Activated CD4-positive, CD25-positive, alpha-beta regulatory T cell treated with anti-CD3 and anti-CD28 coated beads, Interleukin-2, amount 50 U/mL, for 16 hours (primary cell): ENCODE measurements around the gene DNAI2.
"Not testable (repeated sequence)": the region's sequence is repeated elsewhere in the genome, so short reads cannot be mapped to it uniquely, and the experiment has no call there.

Source experiments
- DNase-seq: peaks from one replicate; pipeline ENCODE4 v3.0.0-alpha.2; 2020; ENCODE audit warnings: low read depth, low spot score

The DNAI2 gene

DNA sequence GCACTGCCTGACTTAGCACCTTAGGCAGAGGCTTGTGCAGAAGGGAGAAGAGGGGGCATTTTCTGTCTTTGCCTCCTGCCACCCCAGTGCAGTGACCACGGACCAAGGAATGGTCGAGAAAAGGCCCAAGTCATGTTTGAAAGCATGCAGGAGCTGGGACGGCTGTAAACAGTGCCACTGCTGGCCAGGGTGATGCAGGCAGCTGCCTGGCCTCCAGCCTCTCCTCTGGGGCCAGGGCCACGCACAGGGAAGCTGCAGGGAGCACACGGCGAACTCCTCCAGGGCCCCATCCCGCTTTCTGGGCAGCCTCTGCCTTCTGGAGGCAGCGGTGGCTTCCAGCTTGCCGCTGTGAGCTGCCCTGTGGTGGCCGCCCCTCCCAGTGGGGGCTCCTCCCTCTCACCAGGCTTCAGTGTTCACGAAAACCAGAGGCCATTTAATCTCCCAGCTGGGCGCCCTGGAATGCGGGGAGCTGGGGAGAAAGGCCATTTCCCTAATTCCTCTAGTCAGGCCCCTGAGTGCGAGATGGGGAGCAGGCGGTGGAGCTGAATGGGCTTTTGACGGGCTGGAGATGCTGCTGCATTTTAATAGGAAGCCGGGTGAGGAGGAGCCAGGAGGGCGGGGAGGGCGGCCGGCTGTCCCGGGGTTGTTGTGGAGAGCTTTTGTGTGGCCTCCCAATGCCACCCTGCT, 28.7 kb upstream of the DNAI2 start:
- no peak for DNase-seq

DNA sequence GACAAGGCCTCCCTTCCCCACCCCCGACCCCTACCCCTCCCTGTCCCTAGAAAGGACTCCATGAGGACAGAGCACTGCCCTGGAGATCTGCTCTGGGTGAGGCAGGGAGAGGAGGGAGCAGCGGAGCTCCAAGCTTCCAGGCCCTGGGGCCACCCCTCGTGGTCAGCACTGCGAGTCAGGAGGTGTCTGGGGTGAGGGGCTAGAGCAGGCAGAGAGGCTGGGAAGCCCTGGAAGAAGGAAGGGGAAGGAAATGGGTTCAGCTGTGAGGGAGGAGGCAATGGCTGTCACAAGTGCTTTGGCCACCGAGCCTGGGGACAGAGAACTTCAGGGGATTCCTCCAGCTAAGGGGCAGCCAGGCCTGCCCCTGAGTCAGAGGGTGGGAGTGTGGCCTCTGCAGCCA, 28.2 kb upstream of the DNAI2 start:
- no peak for DNase-seq

DNA sequence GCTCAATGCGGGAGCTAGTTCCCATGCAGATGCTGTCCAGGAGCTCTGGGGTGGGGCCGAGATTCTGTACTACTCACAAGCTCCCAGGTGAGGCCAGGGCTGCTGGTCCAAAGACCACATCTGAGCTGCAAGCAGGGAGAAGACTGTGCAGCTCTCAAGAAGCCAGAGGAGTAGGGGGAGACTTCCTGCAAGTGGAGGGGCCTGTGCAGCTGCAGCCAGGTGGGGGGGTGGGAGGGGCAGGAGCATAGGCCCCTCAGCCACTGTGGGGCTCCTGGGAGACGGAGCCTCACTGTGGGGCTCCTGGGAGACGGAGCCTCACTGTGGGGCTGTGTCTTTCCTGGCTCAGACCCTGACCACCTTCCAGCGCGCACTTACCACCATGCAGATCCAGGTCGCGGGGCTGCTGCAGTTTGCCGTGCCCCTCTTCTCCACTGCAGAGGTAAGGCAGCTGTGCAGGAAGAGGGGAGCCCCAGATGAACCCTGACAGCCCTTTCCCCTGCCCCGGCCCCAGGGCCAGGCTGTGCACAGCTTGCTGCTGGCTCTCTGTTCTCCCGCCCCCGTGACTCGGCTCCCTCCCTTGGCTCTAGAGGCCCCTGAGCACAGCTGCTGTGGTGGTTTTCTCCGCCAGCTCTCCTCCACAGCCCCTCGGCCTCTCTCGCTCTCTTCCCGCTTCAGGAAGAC, 24.3 kb upstream of the DNAI2 start:
- DNase-seq: no peak

DNA sequence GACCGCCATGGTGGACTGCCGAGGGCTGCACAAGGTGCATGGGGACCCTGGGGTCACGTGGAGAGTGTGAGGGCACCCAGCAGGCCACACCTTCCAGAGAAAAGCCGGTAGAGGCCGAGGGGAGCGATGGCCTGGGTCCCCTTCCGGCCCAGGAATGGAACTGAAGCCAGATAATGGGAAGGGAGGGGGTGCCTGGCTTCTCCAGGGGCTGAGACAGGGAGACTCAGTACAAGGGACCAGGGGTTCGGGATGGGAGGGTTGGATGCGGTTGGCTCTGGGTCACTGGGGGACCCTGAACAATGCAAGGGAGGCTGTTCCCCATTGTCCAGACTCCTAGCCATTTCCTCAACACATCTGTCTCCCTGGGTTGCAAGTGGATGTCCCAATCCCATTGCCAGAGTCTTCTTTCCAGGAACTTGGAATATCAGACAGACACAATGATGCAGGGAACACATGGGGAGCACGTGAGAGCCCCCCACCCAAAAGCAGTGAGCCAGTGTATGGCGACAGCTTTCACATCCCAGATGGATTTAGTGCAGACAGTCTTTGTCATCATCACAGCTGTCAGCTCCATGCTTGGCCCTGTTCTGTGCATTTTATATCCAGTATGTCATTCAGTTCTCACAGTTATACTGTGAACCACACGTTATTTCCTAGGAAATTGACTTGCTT, 23.6 kb upstream of the DNAI2 start:
- DNase-seq: no peak

GRCh38 chr17:74251051-74251450, 23.0 kb upstream of the DNAI2 start:
- DNase-seq: no peak

- DNase-seq: no peak
These were observed 22.5 kb upstream of the DNAI2 start for GRCh38 chr17:74251569-74251968.

DNA sequence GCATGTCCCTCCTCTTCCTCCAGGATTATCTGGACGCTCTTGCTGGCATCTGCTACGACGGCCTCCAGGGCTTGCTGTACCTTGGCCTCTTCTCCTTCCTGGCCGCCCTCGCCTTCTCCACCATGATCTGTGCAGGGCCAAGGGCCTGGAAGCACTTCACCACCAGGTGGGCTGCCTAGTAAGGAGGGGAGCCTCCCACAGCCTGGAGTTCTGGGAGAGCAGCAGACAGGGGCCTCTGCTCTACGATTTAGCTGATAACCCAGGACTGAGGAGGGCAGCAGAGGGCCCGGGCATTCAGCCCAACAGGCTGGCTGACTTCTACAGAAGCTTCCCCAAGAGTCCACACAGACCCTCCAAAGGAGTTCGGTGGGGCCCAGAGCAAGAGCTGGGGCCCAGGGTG, 21.8 kb upstream of the DNAI2 start:
- DNase-seq: no peak

DNA sequence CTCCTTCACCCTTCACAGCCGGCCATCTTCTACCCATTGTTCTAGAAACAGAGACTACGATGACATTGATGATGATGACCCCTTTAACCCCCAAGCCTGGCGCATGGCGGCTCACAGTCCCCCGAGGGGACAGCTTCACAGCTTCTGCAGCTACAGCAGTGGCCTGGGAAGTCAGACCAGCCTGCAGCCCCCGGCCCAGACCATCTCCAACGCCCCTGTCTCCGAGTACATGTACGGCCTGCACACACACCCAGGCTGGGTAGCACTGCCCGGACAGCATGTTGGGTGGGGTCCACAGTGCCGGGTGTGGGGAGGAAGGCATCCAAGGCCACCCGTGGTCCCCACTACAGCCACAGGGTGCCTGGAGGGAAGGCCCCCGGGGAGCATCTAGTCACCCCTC, 21.0 kb upstream of the DNAI2 start:
- DNase-seq: no peak

DNA sequence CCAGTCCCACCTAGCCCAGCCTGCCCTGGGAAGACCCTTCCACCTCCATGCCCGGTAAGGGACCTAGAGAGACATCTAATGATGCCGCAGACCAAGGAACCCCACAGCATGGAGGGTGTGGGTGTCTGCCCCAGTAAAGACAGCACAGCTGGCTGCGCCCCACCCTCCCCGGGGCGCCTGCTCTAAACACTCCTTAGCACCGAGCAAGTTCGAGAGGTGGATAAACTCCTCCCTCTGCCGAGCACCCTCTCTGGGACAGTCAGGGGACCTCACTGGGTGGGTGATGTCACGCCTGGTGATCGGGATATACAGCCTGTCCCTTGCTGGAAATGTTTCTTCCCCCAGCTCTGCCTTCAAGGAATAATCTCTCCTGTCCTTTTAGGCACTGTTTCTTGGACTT, 16.7 kb upstream of the DNAI2 start:
- DNase-seq: no peak

DNA sequence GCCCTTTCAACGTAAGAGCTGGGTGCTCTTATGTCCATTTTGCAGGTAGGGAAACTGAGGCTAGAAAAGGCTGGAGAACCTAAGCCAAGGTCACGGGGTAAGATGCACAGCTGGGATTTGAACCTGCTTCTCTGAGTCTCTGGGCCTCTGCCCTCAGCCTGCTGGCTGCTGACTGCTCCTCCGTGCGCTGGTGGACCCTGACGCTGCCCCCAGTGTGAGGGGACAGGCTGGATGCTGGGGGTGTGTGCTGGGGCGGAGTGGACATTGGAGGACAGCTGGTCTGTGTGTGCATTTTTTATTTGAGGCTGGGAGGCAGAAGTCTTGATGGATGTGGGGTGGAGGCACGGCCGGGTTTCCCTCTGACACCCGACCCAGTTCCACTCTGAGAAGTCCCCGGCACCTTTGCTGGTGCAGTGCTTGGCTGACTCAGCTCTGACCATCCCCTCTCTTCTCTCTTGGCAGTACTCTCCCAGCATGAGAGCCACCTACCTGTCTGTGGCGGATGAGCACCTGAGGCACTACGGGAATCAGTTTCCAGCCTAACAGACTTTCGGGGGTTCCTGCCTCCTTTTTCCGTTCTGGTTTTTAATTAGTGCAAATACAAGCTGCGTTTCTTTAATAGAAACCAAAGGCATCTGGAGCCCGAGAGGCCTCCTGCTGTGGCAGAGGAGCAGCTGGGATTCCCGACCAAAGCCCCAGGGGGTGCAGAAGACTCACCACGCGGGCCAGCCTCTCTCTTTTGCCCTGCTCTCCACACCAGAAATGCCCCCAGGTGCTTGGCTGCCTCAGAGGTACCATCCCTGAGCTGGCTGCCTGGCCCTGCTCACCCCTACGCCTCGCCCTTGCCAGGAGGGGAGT, 14.1 kb upstream of the DNAI2 start:
- no peak for DNase-seq

GRCh38 chr17:74260525-74260850, 13.5 kb upstream of the DNAI2 start:
- no peak for DNase-seq

DNA sequence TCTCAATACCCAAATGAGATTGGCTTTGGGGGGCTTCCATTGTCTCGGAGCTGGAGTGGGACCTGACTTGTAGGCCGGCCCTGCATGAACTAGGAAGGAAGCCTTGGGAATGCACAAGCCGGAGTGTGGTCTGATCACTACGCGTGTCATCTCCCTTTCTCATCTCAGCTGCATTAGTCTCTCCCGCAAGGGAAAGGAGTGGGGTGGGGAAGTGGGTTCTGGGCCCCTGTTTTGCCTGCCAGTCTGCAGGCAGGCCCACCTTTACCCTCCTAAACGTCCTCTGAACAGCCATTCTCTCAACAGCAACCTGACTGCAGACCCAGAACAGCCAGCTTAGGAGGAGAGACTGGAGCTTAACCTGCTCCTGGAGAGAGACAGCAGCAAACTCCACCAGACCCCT, 11.4 kb upstream of the DNAI2 start:
- no peak for DNase-seq

- not testable (repeated sequence) for DNase-seq
These were observed 7.0 kb upstream of the DNAI2 start for GRCh38 chr17:74267054-74267453.

- DNase-seq: no peak
These were observed 6.5 kb upstream of the DNAI2 start for GRCh38 chr17:74267579-74267978.

- DNase-seq: no peak
These were observed 6.0 kb upstream of the DNAI2 start for GRCh38 chr17:74267987-74268499.

DNA sequence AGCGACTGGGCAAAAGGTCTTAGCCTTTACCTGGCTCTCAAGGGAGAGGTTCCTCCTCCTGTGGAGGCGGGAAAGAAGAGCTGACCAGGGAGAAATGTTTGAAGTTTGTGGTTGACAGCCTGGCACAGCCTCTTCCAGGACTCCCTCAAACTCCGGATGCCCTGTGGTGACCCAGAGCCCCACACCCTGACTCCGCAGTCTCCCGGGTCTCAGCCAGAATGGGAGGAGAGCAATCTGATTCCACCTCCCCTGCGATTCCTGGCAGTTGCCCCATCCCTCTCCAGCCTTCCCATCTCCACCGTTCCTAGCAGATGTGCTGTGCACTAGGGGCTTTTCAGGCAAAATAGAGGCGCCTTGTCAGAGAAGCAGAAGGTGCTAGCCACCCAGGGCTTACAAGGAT, 5.5 kb upstream of the DNAI2 start:
- DNase-seq: no peak

- DNase-seq: no peak
These were observed 3.7 kb upstream of the DNAI2 start for GRCh38 chr17:74270333-74270732.

GRCh38 chr17:74271281-74271680, 2.8 kb upstream of the DNAI2 start:
- DNase-seq: no peak

DNA sequence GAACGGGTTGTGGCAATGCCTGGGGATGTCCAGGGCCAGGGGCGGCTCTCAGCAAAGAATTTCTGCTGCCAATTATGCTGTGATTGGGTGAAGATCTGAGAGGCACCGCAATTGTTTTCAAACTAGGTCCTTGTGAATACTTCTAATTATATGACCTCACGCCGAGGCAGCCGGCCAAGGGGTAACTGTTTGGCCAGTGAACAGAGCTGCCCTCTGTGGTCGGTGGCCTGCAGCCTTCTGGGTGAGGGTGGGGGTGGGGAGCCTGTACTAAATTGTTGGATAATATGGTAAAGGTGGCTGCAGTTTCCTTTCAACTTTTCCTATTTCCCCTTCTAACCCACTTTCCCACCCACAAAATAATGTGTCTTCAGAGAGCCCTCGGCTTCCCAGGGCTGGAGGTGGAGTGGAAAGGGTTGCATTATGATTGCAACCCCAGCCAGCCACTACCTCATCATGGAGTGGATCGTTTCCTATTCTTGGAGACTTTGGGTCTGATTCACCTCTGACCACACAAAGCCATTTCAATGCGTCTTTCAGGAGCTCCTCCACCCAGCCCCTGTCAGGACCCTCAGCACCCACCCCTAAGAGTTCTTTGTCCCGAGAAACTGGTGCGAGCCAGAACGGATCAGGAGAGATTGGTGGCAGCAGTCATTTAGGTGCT, 2.0 kb upstream of the DNAI2 start:
- DNase-seq: no peak

- DNase-seq: no peak
These were observed 1.3 kb upstream of the DNAI2 start for GRCh38 chr17:74272731-74273201.

- DNase-seq: no peak
These were observed 791 bp downstream of the DNAI2 start for GRCh38 chr17:74274709-74275340.
